KMS-11 (cell line): Measurements from ENCODE around the gene BRINP3.
A peak's percentile ranks its signal among the peaks of the same experiment; 100 is the strongest.

Experiments
- H2AFZ ChIP-seq: fragments of 200-600 bp; sonication (generic); 2 replicates; pipeline ENCODE4 v1.6.1; 2016; ENCODE audit warnings: antibody characterized with exemption, mixed run types, low read depth
- H3K27ac ChIP-seq: fragments of 200-600 bp; sonication (generic); 2 replicates; pipeline ENCODE4 v1.6.1; 2016; ENCODE audit warnings: mild to moderate bottlenecking, mixed run types
- H3K27me3 ChIP-seq: fragments of 200-600 bp; sonication (generic); 2 replicates; pipeline ENCODE4 v1.6.1; 2017; ENCODE audit warnings: mild to moderate bottlenecking, low read depth, mixed run types, moderate library complexity; ENCODE audit not compliant: insufficient read depth
- H3K36me3 ChIP-seq: fragments of 200-600 bp; sonication (generic); 2 replicates; pipeline ENCODE4 v1.6.1; 2017; ENCODE audit warnings: mild to moderate bottlenecking, mixed run types; ENCODE audit not compliant: insufficient read depth
- H3K4me1 ChIP-seq: fragments of 200-600 bp; sonication (generic); 2 replicates; pipeline ENCODE4 v1.6.1; 2016; ENCODE audit warnings: mild to moderate bottlenecking, low read depth, mixed run types; ENCODE audit not compliant: poor library complexity, severe bottlenecking
- H3K4me2 ChIP-seq: fragments of 200-600 bp; sonication (generic); 2 replicates; pipeline ENCODE4 v1.7.0; 2016; ENCODE audit warnings: mild to moderate bottlenecking, mixed run types
- H3K4me3 ChIP-seq: fragments of 200-600 bp; sonication (generic); IDR thresholded peaks from 2 replicates; pipeline ENCODE4 v1.6.1; 2017; ENCODE audit warnings: low read depth, low read length, mixed read lengths; ENCODE audit not compliant: insufficient read depth
- H3K79me2 ChIP-seq: fragments of 200-600 bp; sonication (generic); 2 replicates; pipeline ENCODE4 v1.6.1; 2016; ENCODE audit warnings: low read depth, mixed run types; ENCODE audit not compliant: insufficient read depth
- H3K9ac ChIP-seq: fragments of 200-600 bp; sonication (generic); 2 replicates; pipeline ENCODE4 v1.6.1; 2016; ENCODE audit warnings: mild to moderate bottlenecking, mixed run types
- H4K20me1 ChIP-seq: fragments of 200-600 bp; sonication (generic); 2 replicates; pipeline ENCODE4 v1.6.1; 2016; ENCODE audit warnings: mild to moderate bottlenecking, mixed run types; ENCODE audit not compliant: insufficient read depth
- TF ChIP-seq, protein P1 (sequence below): fragments of 200-600 bp; sonication (generic); conservative IDR thresholded peaks from 2 replicates; pipeline ENCODE4 v1.6.1; 2017; ENCODE audit warnings: low read depth, mild to moderate bottlenecking, antibody characterized with exemption, low read length, moderate library complexity, mixed read lengths

Gene BRINP3

DNA sequence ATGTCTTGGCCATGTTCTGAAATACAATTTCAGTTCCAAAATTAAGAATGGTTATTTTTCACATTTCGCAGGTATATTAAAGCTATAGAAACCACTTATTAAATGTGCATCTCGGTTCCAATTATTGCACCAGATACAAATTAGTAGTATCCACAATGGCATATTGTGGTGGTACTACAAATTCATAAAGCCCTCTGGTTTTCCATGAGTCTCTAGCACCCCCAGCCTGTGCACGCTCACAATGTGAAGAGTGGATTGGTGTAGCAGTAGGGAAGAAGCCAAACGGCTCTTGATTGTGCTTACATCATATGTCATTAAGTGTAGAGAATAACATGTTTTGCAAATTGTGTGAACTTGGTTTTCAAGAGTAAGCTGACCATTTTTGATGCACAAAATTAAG, 1.9 kb upstream of the BRINP3 start:
- Histone ChIP-seq H3K27ac (no peak overlapping the region), H3K4me3 (no peak overlapping the region), H3K4me2 (no peak overlapping the region), H4K20me1 (no peaks in the 10 kb centered on the region), H3K9ac (no peak overlapping the region), H3K36me3 (no peaks in the 10 kb centered on the region), H3K27me3 (no peaks in the 10 kb centered on the region), H3K4me1 (no peaks in the 10 kb centered on the region), H2AFZ (no peak overlapping the region), H3K79me2 (no peaks in the 10 kb centered on the region)
- TF ChIP-seq, protein P1, sequence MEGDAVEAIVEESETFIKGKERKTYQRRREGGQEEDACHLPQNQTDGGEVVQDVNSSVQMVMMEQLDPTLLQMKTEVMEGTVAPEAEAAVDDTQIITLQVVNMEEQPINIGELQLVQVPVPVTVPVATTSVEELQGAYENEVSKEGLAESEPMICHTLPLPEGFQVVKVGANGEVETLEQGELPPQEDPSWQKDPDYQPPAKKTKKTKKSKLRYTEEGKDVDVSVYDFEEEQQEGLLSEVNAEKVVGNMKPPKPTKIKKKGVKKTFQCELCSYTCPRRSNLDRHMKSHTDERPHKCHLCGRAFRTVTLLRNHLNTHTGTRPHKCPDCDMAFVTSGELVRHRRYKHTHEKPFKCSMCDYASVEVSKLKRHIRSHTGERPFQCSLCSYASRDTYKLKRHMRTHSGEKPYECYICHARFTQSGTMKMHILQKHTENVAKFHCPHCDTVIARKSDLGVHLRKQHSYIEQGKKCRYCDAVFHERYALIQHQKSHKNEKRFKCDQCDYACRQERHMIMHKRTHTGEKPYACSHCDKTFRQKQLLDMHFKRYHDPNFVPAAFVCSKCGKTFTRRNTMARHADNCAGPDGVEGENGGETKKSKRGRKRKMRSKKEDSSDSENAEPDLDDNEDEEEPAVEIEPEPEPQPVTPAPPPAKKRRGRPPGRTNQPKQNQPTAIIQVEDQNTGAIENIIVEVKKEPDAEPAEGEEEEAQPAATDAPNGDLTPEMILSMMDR = no peak

DNA sequence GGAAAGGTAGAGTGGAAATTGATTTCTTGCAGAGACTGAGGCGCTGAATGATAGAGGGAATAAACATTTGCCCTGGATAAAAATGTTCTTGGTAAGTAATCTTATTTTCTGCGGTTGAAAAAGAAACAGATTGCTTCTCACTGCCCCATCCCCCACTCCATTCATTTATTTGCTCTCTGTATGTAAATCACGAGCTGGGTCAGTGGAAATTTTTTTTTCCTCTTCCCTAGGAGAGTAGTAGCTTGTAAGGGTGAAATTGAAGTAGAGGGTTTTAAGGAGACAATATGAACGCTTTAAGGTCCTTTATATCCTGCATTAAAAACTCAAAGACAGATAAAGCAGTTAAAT, 1.4 kb upstream of the BRINP3 start:
- Histone ChIP-seq H4K20me1 (no peaks in the 10 kb centered on the region), H3K36me3 (no peaks in the 10 kb centered on the region), H3K79me2 (no peaks in the 10 kb centered on the region), H3K27ac (no peak overlapping the region), H3K9ac (no peak overlapping the region), H3K4me1 (no peaks in the 10 kb centered on the region), H3K4me2 (no peak overlapping the region), H3K27me3 (no peaks in the 10 kb centered on the region), H3K4me3 (no peak overlapping the region), H2AFZ (peak overlapping the region; percentile 25; the same call in 1 of the 2 replicates)
- TF ChIP-seq, protein P1 = no peak

DNA sequence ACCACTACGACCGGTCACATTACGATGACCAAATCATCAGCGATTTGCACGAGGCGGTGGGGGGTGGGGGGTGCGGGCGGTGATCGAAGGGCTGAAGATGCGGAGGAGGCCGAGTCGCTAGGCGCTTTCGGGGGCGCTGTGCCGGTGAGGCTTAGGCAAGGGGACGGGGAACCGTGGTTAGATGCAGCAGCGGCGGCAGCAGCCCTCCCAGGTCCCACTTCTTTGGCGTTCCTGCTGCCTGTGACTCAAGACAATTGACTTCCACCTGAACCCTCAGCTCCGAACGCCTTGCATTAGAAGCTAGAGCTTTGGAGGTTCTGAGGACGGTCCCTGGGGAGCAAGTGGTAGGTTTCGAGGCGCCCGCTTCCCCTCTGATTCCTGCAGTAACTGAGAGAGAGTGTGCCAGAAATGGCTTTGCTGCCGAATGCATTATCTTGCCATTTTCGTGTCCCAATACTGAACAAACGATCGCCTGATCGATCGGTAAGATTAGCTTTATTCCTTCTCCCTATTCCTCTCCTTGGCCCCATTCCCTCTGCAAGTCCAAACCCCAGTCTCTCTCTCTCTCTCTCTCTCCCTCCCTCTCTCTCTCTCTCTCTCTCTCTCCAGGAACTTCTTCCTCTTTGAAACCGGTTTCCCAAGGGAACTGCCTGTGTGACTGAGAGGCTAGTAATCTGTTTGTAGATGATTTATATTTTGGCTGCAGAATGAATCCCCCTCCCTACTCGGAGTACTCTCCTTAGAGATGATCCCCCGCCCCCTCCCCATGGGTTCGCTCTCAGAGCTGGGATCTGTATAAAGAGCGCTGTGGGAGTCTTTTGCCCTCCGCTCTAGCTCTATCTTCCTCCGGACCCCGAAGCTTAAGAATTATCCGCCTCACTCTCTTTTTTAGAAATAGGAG, 735 bp upstream of the BRINP3 start:
- Histone ChIP-seq H3K27ac (no peak overlapping the region), H4K20me1 (no peaks in the 10 kb centered on the region), H3K4me3 (no peak overlapping the region), H3K79me2 (no peaks in the 10 kb centered on the region), H3K9ac (no peak overlapping the region), H3K4me2 (no peak overlapping the region), H3K27me3 (no peaks in the 10 kb centered on the region), H3K4me1 (no peaks in the 10 kb centered on the region), H3K36me3 (no peaks in the 10 kb centered on the region), H2AFZ (peak overlapping the region; percentile 25; the same call in 1 of the 2 replicates)
- TF ChIP-seq, protein P1 = no peak

- Histone ChIP-seq H4K20me1 (no peaks in the 10 kb centered on the region), H2AFZ (no peak overlapping the region), H3K79me2 (no peaks in the 10 kb centered on the region), H3K4me2 (no peak overlapping the region), H3K27me3 (no peaks in the 10 kb centered on the region), H3K27ac (no peak overlapping the region), H3K36me3 (no peaks in the 10 kb centered on the region), H3K9ac (no peak overlapping the region), H3K4me1 (no peaks in the 10 kb centered on the region), H3K4me3 (no peak overlapping the region)
- TF ChIP-seq, protein P1 = no peak
These were observed 858 bp downstream of the BRINP3 start for GRCh38 chr1:190476806-190477205.
